ENCODE measurements around the gene SYNCRIP. TPM values are rescaled to one million over a fixed set of nuclear protein-coding genes. Genes with fewer than 3 reads are reported as not detected.

SYNCRIP gene
- total and polyA plus RNA-seq, 2 of the 13 experiments (the other 11 are each of a cell fraction or from before 2014, with no cell fraction given), result 8.1 to 112 TPM

DNA sequence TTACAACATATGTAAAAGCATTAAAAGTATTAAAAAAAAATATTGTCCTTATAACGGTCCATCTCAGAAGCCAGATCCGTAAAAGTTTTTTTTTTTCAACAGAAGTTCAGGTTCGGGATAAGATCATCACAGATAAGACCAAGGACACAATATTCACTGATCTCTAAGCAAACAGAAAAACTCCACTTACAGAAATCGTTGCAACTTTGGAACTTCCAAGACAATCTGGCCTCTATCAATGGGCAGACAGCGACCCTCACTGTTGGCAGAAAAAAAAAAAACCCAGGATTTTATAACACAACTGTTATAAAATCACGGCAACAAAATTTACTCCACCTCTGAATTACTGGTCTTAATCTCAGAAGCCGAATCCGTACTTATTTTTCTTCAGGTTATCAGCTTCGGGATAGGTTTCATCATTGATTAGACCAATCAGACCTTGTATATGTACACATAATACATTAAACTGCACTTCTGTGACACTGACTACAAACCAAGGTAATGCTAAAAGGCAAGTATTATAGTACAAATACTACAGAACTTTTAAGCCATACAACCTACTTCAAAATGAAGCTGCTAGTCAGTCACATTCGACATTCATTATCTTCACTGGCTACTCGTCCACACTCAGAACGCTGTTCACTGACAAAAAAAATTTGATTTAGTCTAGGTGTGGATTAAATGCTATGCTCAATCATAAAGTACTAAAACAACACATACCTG, 34.7 kb upstream of the SYNCRIP start (continued):
- TF ChIP-seq, protein P1, sequence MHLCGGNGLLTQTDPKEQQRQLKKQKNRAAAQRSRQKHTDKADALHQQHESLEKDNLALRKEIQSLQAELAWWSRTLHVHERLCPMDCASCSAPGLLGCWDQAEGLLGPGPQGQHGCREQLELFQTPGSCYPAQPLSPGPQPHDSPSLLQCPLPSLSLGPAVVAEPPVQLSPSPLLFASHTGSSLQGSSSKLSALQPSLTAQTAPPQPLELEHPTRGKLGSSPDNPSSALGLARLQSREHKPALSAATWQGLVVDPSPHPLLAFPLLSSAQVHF (CRISPR knock-in tag; IDR thresholded peaks at IDR 0.05), result no peak
- TF ChIP-seq KAT7 (CRISPR knock-in tag; IDR thresholded peaks at IDR 0.05; ENCODE audit: borderline replicate concordance) (no peak), SMAD3 (CRISPR knock-in tag; IDR thresholded peaks at IDR 0.05) (no peak), RFXANK (CRISPR knock-in tag; IDR thresholded peaks at IDR 0.05) (no peak), SMC3 (IDR thresholded peaks at IDR 0.05; ENCODE audit: low read length) (0 out of 2 replicates have a peak, but pooled peaks have one; percentile 24), ZFP41 (CRISPR knock-in tag; IDR thresholded peaks at IDR 0.05; ENCODE audit: borderline replicate concordance) (no peak), POLR2A (IDR thresholded peaks at IDR 0.05; ENCODE audit: insufficient read depth in 1 of 2, low read depth in 2 of 2, low read length in 2 of 2) (peak in 1 of 2 experiments; percentile 25; a peak in 1 of 4 replicates), MAF1 (CRISPR knock-in tag; IDR thresholded peaks at IDR 0.05; ENCODE audit: borderline replicate concordance) (no peak), ZNF569 (CRISPR knock-in tag; IDR thresholded peaks at IDR 0.05; ENCODE audit: borderline replicate concordance) (no peak), KLF11 (CRISPR knock-in tag; IDR thresholded peaks at IDR 0.05) (no peak), ZEB1 (IDR thresholded peaks at IDR 0.05; ENCODE audit: insufficient replicate concordance, low read depth) (no peak), ZNF546 (CRISPR knock-in tag; conservative IDR thresholded peaks at IDR 0.05) (no peak)
- TF ChIP-seq, protein P2, sequence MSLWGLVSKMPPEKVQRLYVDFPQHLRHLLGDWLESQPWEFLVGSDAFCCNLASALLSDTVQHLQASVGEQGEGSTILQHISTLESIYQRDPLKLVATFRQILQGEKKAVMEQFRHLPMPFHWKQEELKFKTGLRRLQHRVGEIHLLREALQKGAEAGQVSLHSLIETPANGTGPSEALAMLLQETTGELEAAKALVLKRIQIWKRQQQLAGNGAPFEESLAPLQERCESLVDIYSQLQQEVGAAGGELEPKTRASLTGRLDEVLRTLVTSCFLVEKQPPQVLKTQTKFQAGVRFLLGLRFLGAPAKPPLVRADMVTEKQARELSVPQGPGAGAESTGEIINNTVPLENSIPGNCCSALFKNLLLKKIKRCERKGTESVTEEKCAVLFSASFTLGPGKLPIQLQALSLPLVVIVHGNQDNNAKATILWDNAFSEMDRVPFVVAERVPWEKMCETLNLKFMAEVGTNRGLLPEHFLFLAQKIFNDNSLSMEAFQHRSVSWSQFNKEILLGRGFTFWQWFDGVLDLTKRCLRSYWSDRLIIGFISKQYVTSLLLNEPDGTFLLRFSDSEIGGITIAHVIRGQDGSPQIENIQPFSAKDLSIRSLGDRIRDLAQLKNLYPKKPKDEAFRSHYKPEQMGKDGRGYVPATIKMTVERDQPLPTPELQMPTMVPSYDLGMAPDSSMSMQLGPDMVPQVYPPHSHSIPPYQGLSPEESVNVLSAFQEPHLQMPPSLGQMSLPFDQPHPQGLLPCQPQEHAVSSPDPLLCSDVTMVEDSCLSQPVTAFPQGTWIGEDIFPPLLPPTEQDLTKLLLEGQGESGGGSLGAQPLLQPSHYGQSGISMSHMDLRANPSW (CRISPR knock-in tag; IDR thresholded peaks at IDR 0.05; ENCODE audit: borderline replicate concordance), result no peak
- TF ChIP-seq, protein P3, sequence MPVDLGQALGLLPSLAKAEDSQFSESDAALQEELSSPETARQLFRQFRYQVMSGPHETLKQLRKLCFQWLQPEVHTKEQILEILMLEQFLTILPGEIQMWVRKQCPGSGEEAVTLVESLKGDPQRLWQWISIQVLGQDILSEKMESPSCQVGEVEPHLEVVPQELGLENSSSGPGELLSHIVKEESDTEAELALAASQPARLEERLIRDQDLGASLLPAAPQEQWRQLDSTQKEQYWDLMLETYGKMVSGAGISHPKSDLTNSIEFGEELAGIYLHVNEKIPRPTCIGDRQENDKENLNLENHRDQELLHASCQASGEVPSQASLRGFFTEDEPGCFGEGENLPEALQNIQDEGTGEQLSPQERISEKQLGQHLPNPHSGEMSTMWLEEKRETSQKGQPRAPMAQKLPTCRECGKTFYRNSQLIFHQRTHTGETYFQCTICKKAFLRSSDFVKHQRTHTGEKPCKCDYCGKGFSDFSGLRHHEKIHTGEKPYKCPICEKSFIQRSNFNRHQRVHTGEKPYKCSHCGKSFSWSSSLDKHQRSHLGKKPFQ (CRISPR knock-in tag; IDR thresholded peaks at IDR 0.05; ENCODE audit: insufficient replicate concordance), result no peak
- TF ChIP-seq, protein P4, sequence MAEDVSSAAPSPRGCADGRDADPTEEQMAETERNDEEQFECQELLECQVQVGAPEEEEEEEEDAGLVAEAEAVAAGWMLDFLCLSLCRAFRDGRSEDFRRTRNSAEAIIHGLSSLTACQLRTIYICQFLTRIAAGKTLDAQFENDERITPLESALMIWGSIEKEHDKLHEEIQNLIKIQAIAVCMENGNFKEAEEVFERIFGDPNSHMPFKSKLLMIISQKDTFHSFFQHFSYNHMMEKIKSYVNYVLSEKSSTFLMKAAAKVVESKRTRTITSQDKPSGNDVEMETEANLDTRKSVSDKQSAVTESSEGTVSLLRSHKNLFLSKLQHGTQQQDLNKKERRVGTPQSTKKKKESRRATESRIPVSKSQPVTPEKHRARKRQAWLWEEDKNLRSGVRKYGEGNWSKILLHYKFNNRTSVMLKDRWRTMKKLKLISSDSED (CRISPR knock-in tag; IDR thresholded peaks at IDR 0.05), result no peak
- TF ChIP-seq, protein P5, sequence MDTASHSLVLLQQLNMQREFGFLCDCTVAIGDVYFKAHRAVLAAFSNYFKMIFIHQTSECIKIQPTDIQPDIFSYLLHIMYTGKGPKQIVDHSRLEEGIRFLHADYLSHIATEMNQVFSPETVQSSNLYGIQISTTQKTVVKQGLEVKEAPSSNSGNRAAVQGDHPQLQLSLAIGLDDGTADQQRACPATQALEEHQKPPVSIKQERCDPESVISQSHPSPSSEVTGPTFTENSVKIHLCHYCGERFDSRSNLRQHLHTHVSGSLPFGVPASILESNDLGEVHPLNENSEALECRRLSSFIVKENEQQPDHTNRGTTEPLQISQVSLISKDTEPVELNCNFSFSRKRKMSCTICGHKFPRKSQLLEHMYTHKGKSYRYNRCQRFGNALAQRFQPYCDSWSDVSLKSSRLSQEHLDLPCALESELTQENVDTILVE (CRISPR knock-in tag; IDR thresholded peaks at IDR 0.05), result no peak
- TF ChIP-seq, protein P6, sequence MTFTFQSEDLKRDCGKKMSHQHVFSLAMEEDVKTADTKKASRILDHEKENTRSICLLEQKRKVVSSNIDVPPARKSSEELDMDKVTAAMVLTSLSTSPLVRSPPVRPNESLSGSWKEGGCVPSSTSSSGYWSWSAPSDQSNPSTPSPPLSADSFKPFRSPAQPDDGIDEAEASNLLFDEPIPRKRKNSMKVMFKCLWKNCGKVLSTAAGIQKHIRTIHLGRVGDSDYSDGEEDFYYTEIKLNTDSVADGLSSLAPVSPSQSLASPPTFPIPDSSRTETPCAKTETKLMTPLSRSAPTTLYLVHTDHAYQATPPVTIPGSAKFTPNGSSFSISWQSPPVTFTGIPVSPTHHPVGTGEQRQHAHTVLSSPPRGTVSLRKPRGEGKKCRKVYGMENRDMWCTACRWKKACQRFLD (CRISPR knock-in tag; IDR thresholded peaks at IDR 0.05; ENCODE audit: borderline replicate concordance), result no peak
- TF ChIP-seq, protein P7, sequence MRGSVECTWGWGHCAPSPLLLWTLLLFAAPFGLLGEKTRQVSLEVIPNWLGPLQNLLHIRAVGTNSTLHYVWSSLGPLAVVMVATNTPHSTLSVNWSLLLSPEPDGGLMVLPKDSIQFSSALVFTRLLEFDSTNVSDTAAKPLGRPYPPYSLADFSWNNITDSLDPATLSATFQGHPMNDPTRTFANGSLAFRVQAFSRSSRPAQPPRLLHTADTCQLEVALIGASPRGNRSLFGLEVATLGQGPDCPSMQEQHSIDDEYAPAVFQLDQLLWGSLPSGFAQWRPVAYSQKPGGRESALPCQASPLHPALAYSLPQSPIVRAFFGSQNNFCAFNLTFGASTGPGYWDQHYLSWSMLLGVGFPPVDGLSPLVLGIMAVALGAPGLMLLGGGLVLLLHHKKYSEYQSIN (CRISPR knock-in tag; IDR thresholded peaks at IDR 0.05; ENCODE audit: borderline replicate concordance), result no peak

All from HepG2 (cell line).